ENCODE data around the gene FAM13B. TPM values are rescaled to one million over a fixed set of nuclear protein-coding genes. Genes with fewer than 3 reads are reported as not detected.

Gene FAM13B
- total RNA-seq, result 1.6 and 3.2 TPM in 2 replicates

DNA sequence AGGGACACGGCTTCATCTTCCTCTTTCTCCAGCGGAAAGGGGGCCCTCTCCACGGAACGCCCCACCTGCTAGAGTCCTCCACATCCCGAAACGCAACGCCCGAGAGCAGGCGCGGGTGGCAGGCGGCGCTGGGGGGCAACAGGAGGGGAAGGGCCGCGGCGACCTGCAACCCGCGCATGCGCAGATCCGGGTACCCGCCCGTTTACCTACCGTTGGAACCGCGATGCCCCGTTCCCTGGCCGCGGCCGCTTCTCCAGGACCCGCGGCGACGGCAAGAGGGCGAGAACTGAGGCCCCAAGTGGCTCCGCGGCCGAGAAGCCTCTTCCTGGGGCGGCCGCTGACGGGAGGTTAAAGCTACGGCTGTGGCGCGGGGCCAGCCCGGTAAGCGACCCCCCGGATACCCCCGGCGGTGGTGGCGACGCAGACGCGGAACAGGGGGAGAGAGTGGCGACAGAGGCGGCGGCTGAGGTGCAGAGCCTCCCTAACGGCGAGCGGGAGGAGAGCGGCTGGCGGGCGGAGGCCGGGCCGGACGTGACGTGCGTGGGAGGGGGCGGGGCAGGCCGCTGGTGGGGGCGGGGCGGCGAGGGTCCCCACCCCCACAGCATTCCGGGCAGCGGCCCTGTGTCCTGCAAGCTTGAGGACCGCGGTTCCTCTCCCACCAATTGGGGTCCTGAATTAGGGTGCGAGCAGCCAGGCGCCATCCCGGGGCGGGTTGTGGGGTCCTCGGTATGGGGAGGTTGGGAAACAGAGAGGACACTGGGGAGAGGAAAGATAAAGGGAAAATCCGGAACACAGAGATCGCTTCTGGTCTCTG lies at the start of gene FAM13B:
FAM13B (minus strand) TSS at position 508 of the 814 bp plus-strand sequence. CDS start 13,968 bp downstream, outside the sequence.

DNA sequence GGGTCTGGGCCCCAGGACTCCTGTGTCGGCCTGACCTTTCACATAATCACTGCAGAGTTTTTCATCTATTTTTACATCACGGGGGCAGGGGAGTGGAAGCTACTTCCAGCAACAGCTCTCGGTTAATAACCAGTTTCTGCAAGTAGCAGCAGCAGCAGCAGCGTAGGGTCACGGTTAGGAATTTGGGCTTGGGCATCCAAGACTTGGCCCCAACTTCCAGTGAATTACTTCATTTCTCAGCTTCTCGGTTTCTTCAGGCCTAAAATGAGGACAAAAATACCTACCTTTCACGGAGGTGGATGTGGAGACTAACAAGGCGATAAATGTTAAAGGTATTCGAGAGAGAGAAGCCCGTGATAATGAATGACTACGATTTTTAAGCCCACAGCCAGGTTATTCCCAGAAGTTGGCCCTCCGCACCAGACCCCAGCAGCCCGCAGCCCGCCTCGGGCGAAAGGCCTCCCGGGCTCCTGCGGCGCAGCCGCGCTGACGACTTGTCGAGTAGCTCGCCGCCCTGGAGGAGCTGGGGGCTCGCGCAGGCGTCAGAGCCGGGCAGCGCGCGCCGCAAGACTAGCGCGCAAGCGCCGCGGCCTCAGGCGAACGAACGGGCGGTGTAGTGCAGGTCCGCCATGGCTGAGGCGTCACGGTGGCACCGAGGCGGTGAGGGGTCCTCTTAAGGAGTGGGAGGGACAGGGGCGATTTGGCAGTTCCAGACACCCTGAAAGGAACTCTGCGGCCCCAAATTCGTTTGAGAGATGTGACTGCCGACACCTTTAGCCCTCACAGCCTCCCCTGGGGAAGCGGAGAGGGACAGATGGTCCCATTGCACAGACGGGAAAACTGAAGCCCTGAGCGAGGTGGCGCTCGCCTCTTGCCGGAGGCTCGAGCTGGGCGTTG lies 143.8 kb downstream of the FAM13B start, which contains the start of gene PKD2L2:
PKD2L2 (plus strand) TSS at position 595 of the 897 bp plus-strand sequence; CDS start at position 630, 35 bp downstream.

Other genes with a start within 250 kb of the FAM13B start
- not detected in 2 replicates for gene MYOT, start 165.2 kb downstream of the FAM13B start, total RNA-seq
- gene PKD2L2, start 143.6 kb downstream of the FAM13B start, total RNA-seq, result not detected in 2 replicates
- gene WNT8A, start 51.0 kb upstream of the FAM13B start, total RNA-seq, result not detected in 2 replicates
- gene NME5, start 106.3 kb upstream of the FAM13B start, total RNA-seq, result 1.2 and 2.8 TPM in 2 replicates
- 20.6 and 21.8 TPM in 2 replicates for gene BRD8, start 145.6 kb upstream of the FAM13B start, total RNA-seq
- 39.3 and 45.1 TPM in 2 replicates for gene KIF20A, start 146.0 kb upstream of the FAM13B start, total RNA-seq
- 18.9 and 27.6 TPM in 2 replicates for gene CDC23, start 180.2 kb upstream of the FAM13B start, total RNA-seq
- gene GFRA3, start 241.5 kb upstream of the FAM13B start, total RNA-seq, result not detected in 2 replicates